Gastroesophageal sphincter (tissue), 4 donors: ENCODE data around the gene OR10G3. TPM values are rescaled to one million over a fixed set of nuclear protein-coding genes. Genes with fewer than 3 reads are reported as not detected.
A peak's percentile ranks its signal among the peaks of the same experiment; 100 is the strongest.

Experiments used
- ATAC-seq: fragments of 150-250 bp; one replicate; pipeline ENCODE4 v1.9.1; 2016; ENCODE audit warnings: mild to moderate bottlenecking, moderate library complexity
- H3K27ac ChIP-seq, 4 donors: fragments of 200-600 bp; sonication (generic) in 3 of 4; 1 replicate in 3 of 4; 2 replicates in 1 of 4; pipeline ENCODE4 v1.5.1; 2016 to 2019
- H3K27me3 ChIP-seq: fragments of 200-600 bp; sonication (generic); one replicate; pipeline ENCODE4 v1.5.1; 2019
- H3K36me3 ChIP-seq, 2 donors: fragments of 200-600 bp; sonication (generic); one replicate each; pipeline ENCODE4 v1.5.1; 2019; ENCODE audit warnings: control low read depth in 1 of 2
- H3K4me1 ChIP-seq, 3 donors: fragments of 200-600 bp; sonication (generic); 1 replicate in 2 of 3; 2 replicates in 1 of 3; pipeline ENCODE4 v1.5.1; 2016 to 2019; ENCODE audit warnings: control low read depth in 2 of 3
- H3K4me3 ChIP-seq, 2 donors: fragments of 200-600 bp; sonication (generic); one replicate each; pipeline ENCODE4 v1.5.1; 2019; ENCODE audit warnings: mild to moderate bottlenecking in 1 of 2, moderate library complexity in 1 of 2
- H3K9me3 ChIP-seq, 3 donors: fragments of 200-600 bp; sonication (generic); one replicate each; pipeline ENCODE4 v1.5.1; 2017 to 2019; ENCODE audit warnings: control low read depth in 2 of 3
- CTCF ChIP-seq, 4 experiments: fragments of 200-600 bp in 2 of 4; fragments of 450-650 bp in 2 of 4; sonication (generic) in 1 of 4; IDR thresholded peaks; one replicate each; pipeline ENCODE4 v1.5.1; 2017 to 2019; ENCODE audit warnings: antibody characterized with exemption in 4 of 4, mild to moderate bottlenecking in 2 of 4, moderate library complexity in 2 of 4
- EP300 ChIP-seq: sonication (generic); formaldehyde crosslinking; IDR thresholded peaks from one replicate; pipeline ENCODE4 v1.6.1; 2017; ENCODE audit warnings: antibody characterized with exemption, mild to moderate bottlenecking
- POLR2A ChIP-seq, 2 donors: fragments of 450-650 bp; IDR thresholded peaks; one replicate each; pipeline ENCODE4 v1.6.1; 2017; ENCODE audit warnings: antibody characterized with exemption in 2 of 2, mild to moderate bottlenecking in 2 of 2, moderate library complexity in 1 of 2
- POLR2AphosphoS5 ChIP-seq: sonication (generic); formaldehyde crosslinking; IDR thresholded peaks from one replicate; pipeline ENCODE4 v1.6.1; 2017; ENCODE audit warnings: antibody characterized with exemption
- WGBS, 2 donors: methylation state at CpG; one replicate each; pipeline ENCODE4 v1.1.5; 2018; ENCODE audit warnings: low coverage in 1 of 2; 5-methylcytosine and 5-hydroxymethylcytosine counted together
- total RNA-seq, 4 donors: library from RNA; depleted of rRNA; stranded (reverse); fragments of >200 nt; gene quantifications; one replicate each; pipeline ENCODE4 v1.1.0, GENCODE V29; 2016

OR10G3 gene
- total RNA-seq, 4 donors from 2014 or later: not detected

DNA sequence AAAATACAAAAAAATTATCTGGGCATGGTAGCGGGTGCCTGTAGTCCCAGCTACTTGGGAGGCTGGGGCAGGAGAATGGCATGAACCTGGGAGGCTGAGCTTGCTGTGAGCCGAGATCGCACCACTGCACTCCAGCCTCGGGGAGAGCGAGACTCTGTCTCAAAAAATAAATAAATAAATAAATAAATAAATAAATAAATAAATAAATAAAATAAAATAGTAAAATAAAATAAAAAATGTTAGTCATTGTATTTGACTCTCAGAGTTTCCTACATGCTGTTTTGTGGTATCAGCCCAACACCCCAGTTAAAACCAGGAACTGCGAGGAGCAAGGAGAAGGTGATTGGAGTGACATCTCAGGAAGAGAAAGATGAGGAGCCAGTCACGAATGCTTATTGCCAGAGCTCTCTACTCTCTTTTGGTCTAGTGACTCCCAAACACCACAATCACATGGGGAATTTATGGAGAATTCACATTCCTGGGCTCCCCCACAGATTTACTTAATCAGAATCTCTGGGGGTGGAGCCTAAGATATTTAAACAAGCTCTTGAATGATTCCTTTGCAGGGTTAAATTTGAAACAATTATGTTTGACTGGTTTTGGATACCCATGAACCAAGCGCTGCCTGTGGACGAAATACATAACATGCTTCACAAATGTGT, 38.3 kb downstream of the OR10G3 start:
- peaks cover 48% of the 10 kb centered on the region for H3K27me3 ChIP-seq
- H3K4me1 ChIP-seq: peaks cover under 1 to 7% (median 7%) of the 10 kb centered on the region in 3 donors
- H3K36me3 ChIP-seq: no peaks in the 10 kb centered on the region
- no peaks in the 10 kb centered on the region for H3K9me3 ChIP-seq
- no peak for TF ChIP-seq CTCF (IDR thresholded peaks at IDR 0.05)
- TF ChIP-seq EP300: no peak
- TF ChIP-seq POLR2A (IDR thresholded peaks at IDR 0.05): no peak
- TF ChIP-seq POLR2AphosphoS5: no peak
- H3K4me3 ChIP-seq: no peak overlapping the region
- WGBS, 2 donors: 65 to 88% methylated on average over 4 to 9 of the region's 9 CpGs
- H3K27ac ChIP-seq: no peak overlapping the region
- no peak for ATAC-seq

- no peaks in the 10 kb centered on the region for H3K36me3 ChIP-seq
- H3K4me1 ChIP-seq: peaks cover 4 to 13% (median 11%) of the 10 kb centered on the region in 3 donors
- ATAC-seq: no peak
- H3K27me3 ChIP-seq: peaks cover 69% of the 10 kb centered on the region
- H3K27ac ChIP-seq: no peak overlapping the region
- no peak overlapping the region for H3K4me3 ChIP-seq
- no peaks in the 10 kb centered on the region for H3K9me3 ChIP-seq
- TF ChIP-seq POLR2A (IDR thresholded peaks at IDR 0.05): no peak
- no peak for TF ChIP-seq POLR2AphosphoS5
- no peak for TF ChIP-seq CTCF (IDR thresholded peaks at IDR 0.05)
- no peak for TF ChIP-seq EP300
- 29 to 49% methylated on average over 3 of the region's 3 CpGs for WGBS, 2 donors
These were observed 40.5 kb downstream of the OR10G3 start for GRCh38 chr14:21539189-21539940.

DNA sequence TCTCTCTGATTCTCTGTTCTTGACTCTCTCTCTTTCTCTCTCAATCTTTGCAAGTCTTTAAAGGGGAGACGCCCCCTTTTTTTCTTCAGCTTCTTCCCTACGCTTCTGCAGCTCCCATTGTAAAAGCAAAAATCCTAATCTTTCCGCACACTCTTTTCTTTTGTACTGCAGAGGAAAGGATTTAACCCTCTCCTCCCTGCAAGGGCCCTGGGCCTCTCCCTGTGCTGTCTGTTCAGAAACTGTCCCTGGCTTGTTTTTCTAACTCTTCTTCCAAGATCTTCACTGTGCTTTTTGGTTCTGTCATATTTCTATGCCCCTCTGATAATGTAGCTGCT, 42.8 kb downstream of the OR10G3 start:
- Histone ChIP-seq H3K9me3 (no peaks in the 10 kb centered on the region), H3K36me3 (no peaks in the 10 kb centered on the region), H3K27me3 (peaks cover 86% of the 10 kb centered on the region), H3K27ac (no peak overlapping the region), H3K4me3 (peak overlapping the region in 1 of 2 donors; percentile 45), H3K4me1 (peaks cover 4 to 13% (median 11%) of the 10 kb centered on the region in 3 donors)
- TF ChIP-seq POLR2A (IDR thresholded peaks at IDR 0.05): no peak
- no peak for TF ChIP-seq CTCF (IDR thresholded peaks at IDR 0.05)
- no peak for TF ChIP-seq POLR2AphosphoS5
- TF ChIP-seq EP300: no peak
- 8 to 16% methylated on average over 3 of the region's 3 CpGs for WGBS, 2 donors
- no peak for ATAC-seq

- no peak for TF ChIP-seq POLR2A (IDR thresholded peaks at IDR 0.05)
- no peak for TF ChIP-seq POLR2AphosphoS5
- TF ChIP-seq EP300: no peak
- TF ChIP-seq CTCF (IDR thresholded peaks at IDR 0.05): no peak
- Histone ChIP-seq H3K27me3 (peaks cover 85% of the 10 kb centered on the region), H3K36me3 (no peaks in the 10 kb centered on the region), H3K4me1 (peaks cover 4 to 13% (median 11%) of the 10 kb centered on the region in 3 donors), H3K9me3 (no peaks in the 10 kb centered on the region), H3K4me3 (peak overlapping the region in 1 of 2 donors; percentile 45), H3K27ac (no peak overlapping the region)
- 0 to 5% methylated on average over 10 to 13 of the region's 25 CpGs for WGBS, 2 donors
- no peak for ATAC-seq
These were observed 43.3 kb downstream of the OR10G3 start for GRCh38 chr14:21536418-21537089.
